HepG2 (cell line): ENCODE data around the gene NMNAT3. TPM values are rescaled to one million over a fixed set of nuclear protein-coding genes. Genes with fewer than 3 reads are reported as not detected.

Experiments used
- ATAC-seq: fragments of 200-7000 bp; cut with Tn5 transposase; 3 replicates; pipeline ENCODE4 v1.9.1; 2020; ENCODE audit warnings: mild to moderate bottlenecking, moderate library complexity
- BruUV-seq: library from RNA; stranded (reverse); fragments of 400-500 nt; replicated peaks from 2 replicates; lab custom pipeline; 2021; lab: Mats Ljungman, UMichigan
- CTCF ChIA-PET: fragments of 300-600 bp; formaldehyde crosslinking; extraction: SDS; loops from one replicate; lab custom pipeline; 2021; ENCODE audit warnings: low total read pairs, inconsistent platforms, low intra/inter-chr PET ratio; lab: Yijun Ruan, JAX
- POLR2A ChIA-PET: fragments of 350-600 bp; sonication (Branson Sonifier 250); formaldehyde crosslinking; loops from one replicate; lab custom pipeline; 2020; ENCODE audit warnings: antibody characterized with exemption, inconsistent platforms; lab: Yijun Ruan, JAX
- DNase-seq: peaks from one replicate; pipeline ENCODE4 v3.0.0-alpha.2; 2015; ENCODE audit warnings: low spot score
- FAIRE-seq: peaks from 3 replicates; lab custom pipeline; 2011; peaks lifted over from hg19 to GRCh38; lab: Jason Lieb, UNC
- H2AFZ ChIP-seq: one replicate; pipeline ENCODE4 v1.6.1; 2011; ENCODE audit warnings: low read length, inconsistent platforms
- H3K27ac ChIP-seq: fragments of 300-600 bp; 3 replicates; pipeline ENCODE4 v1.8.0; 2011; ENCODE audit warnings: mixed run types, mild to moderate bottlenecking, mixed read lengths, low read length, inconsistent platforms; ENCODE audit not compliant: insufficient read depth; ENCODE audit errors: extremely low read length
- H3K27me3 ChIP-seq, 2 experiments: fragments of 200-600 bp in 1 of 2; 2 replicates in 1 of 2; 3 replicates in 1 of 2; pipeline versions ENCODE4 v1.6.0 to v1.8.0; 2011; ENCODE audit warnings: low read length in 2 of 2, mild to moderate bottlenecking in 2 of 2, moderate library complexity in 2 of 2, inconsistent platforms in 1 of 2; ENCODE audit not compliant: insufficient read depth in 2 of 2, control insufficient read depth in 1 of 2
- H3K36me3 ChIP-seq, 2 experiments: fragments of 200-600 bp in 1 of 2; replicated peaks in 1 of 2; 2 replicates in 1 of 2; 3 replicates in 1 of 2; pipeline versions ENCODE4 v1.5.1 to v1.8.0; 2011; ENCODE audit warnings: low read length in 2 of 2, inconsistent platforms in 1 of 2; ENCODE audit not compliant: insufficient read depth in 2 of 2, control insufficient read depth in 1 of 2
- H3K4me1 ChIP-seq: 2 replicates; pipeline ENCODE4 v1.5.1; 2012; ENCODE audit warnings: low read length, inconsistent platforms; ENCODE audit not compliant: insufficient read depth
- H3K4me2 ChIP-seq: 2 replicates; pipeline ENCODE4 v1.6.0; 2011; ENCODE audit warnings: low read depth, low read length, inconsistent platforms
- H3K4me3 ChIP-seq, 3 experiments: fragments of 200-600 bp in 1 of 3; sonication (generic), shearing (Covaris generic) in 1 of 3; replicated peaks in 1 of 3; 2 replicates each; pipeline ENCODE4 v1.5.1; 2011 to 2016; ENCODE audit warnings: low read length in 3 of 3, inconsistent platforms in 2 of 3, low read depth in 2 of 3, mild to moderate bottlenecking in 2 of 3, control low read depth in 1 of 3, mixed read lengths in 1 of 3; ENCODE audit not compliant: insufficient read depth in 1 of 3
- H3K79me2 ChIP-seq: one replicate; pipeline ENCODE4 v1.6.1; 2011; ENCODE audit warnings: low read length, inconsistent platforms; ENCODE audit not compliant: insufficient read depth
- H3K9ac ChIP-seq: 2 replicates; pipeline ENCODE4 v1.6.0; 2011; ENCODE audit warnings: mild to moderate bottlenecking, low read depth, low read length, inconsistent platforms; ENCODE audit not compliant: insufficient read depth
- H3K9me3 ChIP-seq: 2 replicates; pipeline ENCODE4 v1.5.1; 2012; ENCODE audit warnings: mild to moderate bottlenecking, low read length
- H4K20me1 ChIP-seq: 2 replicates; pipeline ENCODE4 v1.6.0; 2011; ENCODE audit warnings: inconsistent platforms, mild to moderate bottlenecking, low read length, moderate library complexity; ENCODE audit not compliant: insufficient read depth
- DNMT3B ChIP-seq: conservative IDR thresholded peaks from 2 replicates; pipeline ENCODE4 v1.6.1; 2016; ENCODE audit warnings: missing biosample characterization, control low read depth
- DPF2 ChIP-seq: sonication (generic); formaldehyde crosslinking; IDR thresholded peaks from 2 replicates; pipeline ENCODE4 v1.4.0; 2020; ENCODE audit warnings: mild to moderate bottlenecking, low read depth, missing genetic modification reagents, borderline replicate concordance
- DR1 ChIP-seq: sonication (generic); formaldehyde crosslinking; IDR thresholded peaks from 2 replicates; pipeline ENCODE4 v1.8.0; 2021; ENCODE audit warnings: mild to moderate bottlenecking, missing genetic modification reagents, inconsistent platforms
- ETV5 ChIP-seq: IDR thresholded peaks from 2 replicates; pipeline ENCODE4 v1.6.1; 2018; ENCODE audit warnings: missing biosample characterization, missing genetic modification reagents, inconsistent platforms, borderline replicate concordance
- FOXP1 ChIP-seq, 2 experiments: fragments of 450-650 bp in 1 of 2; IDR thresholded peaks; 2 replicates each; pipeline ENCODE4 v1.6.1; 2017 to 2018; ENCODE audit warnings: antibody characterized with exemption in 1 of 2
- KAT8 ChIP-seq: IDR thresholded peaks from 2 replicates; pipeline ENCODE4 v1.6.1; 2016; ENCODE audit warnings: missing genetic modification reagents, missing compliant biosample characterization
- MBD4 ChIP-seq: IDR thresholded peaks from 2 replicates; pipeline ENCODE4 v1.6.1; 2012; ENCODE audit warnings: low read length, inconsistent platforms, borderline replicate concordance
- PRPF4 ChIP-seq: fragments of 200-400 bp; formaldehyde crosslinking; IDR thresholded peaks from 2 replicates; pipeline ENCODE4 v1.6.1; 2016; ENCODE audit warnings: low read length, low read depth; ENCODE audit not compliant: poor library complexity, severe bottlenecking
- RFXANK ChIP-seq: IDR thresholded peaks from 2 replicates; pipeline ENCODE4 v1.6.1; 2016
- TRIM24 ChIP-seq: sonication (generic); formaldehyde crosslinking; IDR thresholded peaks from 2 replicates; pipeline ENCODE4 v1.8.0; 2022; ENCODE audit warnings: mild to moderate bottlenecking, missing genetic modification reagents
- ZNF430 ChIP-seq: sonication (generic); formaldehyde crosslinking; IDR thresholded peaks from 2 replicates; pipeline ENCODE4 v1.9.0; 2021; ENCODE audit warnings: mild to moderate bottlenecking, missing genetic modification reagents
- ZNF446 ChIP-seq: sonication (generic); formaldehyde crosslinking; IDR thresholded peaks from 2 replicates; pipeline ENCODE4 v1.5.0; 2020; ENCODE audit warnings: mild to moderate bottlenecking, missing genetic modification reagents
- ZNF674 ChIP-seq: sonication (generic); formaldehyde crosslinking; IDR thresholded peaks from 2 replicates; pipeline ENCODE4 v1.5.0; 2020; ENCODE audit warnings: low read depth, mild to moderate bottlenecking, missing genetic modification reagents
- WGBS: methylation state at CpG from one replicate; pipeline ENCODE4 v1.1.6; 2017; ENCODE audit warnings: low lambda C conversion rate; 5-methylcytosine and 5-hydroxymethylcytosine counted together
- in situ Hi-C: cut with HindIII; loops from 2 replicates; pipeline ENCODE4 v1.10.0; 2017; ENCODE audit warnings: low pct_unique_long_range_greater_than_20kb; ENCODE audit not compliant: extremely low pct_ligation_motif_present
- intact Hi-C: fragments of 100-400 bp; cut with micrococcal nuclease; formaldehyde crosslinking; loops from one replicate; pipeline ENCODE4 v1.10.0; 2022; ENCODE audit not compliant: unreplicated experiment
- polyA plus RNA-seq, 8 experiments: library from polyadenylated mRNA; depleted of rRNA in 3 of 8; stranded (reverse) in 7 of 8; unstranded in 1 of 8; fragments of >200 nt; fragmentation: Illumina TruSeq in 4 of 8; extraction: Trizol in 4 of 8; gene quantifications; 2 replicates each; pipeline versions ENCODE4 v1.2.1 to v1.2.3, GENCODE V29; 2011 to 2016; ENCODE audit warnings: low read depth in 4 of 8, missing spikeins in 1 of 8, mixed read lengths in 1 of 8; ENCODE audit not compliant: insufficient read depth in 1 of 8
- total RNA-seq, 5 experiments: library from RNA; depleted of rRNA; stranded (reverse); fragments of >200 nt; fragmentation: Illumina TruSeq; extraction: Trizol; gene quantifications; 2 replicates each; pipeline ENCODE4 v1.2.3, GENCODE V29; 2016; ENCODE audit warnings: low read depth in 1 of 5
- TF ChIP-seq, protein P1 (sequence below): sonication (generic); formaldehyde crosslinking; IDR thresholded peaks from 2 replicates; pipeline ENCODE4 v1.4.0; 2020; ENCODE audit warnings: missing genetic modification reagents

NMNAT3 gene
- total and polyA plus RNA-seq, 2 of the 13 experiments (the other 11 are each of a cell fraction or from before 2014, with no cell fraction given), result 6.1 to 7.0 TPM

GRCh38 chr3:139517321-139518065 lies 160.3 kb downstream of the NMNAT3 start:
- no peak overlapping the region for H3K4me3 ChIP-seq
- H3K9me3 ChIP-seq, result no peaks in the 10 kb centered on the region
- in situ Hi-C loops, result no loop called here
- DNase-seq (no peak), FAIRE-seq (no peak), ATAC-seq (no peak)
- ChIA-PET CTCF (no interaction called here), POLR2A (no interaction called here)
- intact Hi-C loops, result no loop called here
- TF ChIP-seq FOXP1 (IDR thresholded peaks at IDR 0.05) (no peak), FOXP1 (CRISPR knock-in tag; IDR thresholded peaks at IDR 0.05) (no peak), TRIM24 (no peak), ZNF674 (CRISPR knock-in tag) (no peak), RFXANK (CRISPR knock-in tag) (no peak), DPF2 (CRISPR knock-in tag) (no peak), MBD4 (no peak), KAT8 (CRISPR knock-in tag) (no peak), ETV5 (CRISPR knock-in tag) (no peak), ZNF446 (CRISPR knock-in tag) (no peak), ZNF430 (no peak), DNMT3B (CRISPR knock-in tag) (no peak), DR1 (CRISPR knock-in tag) (no peak), PRPF4 (no peak)
- TF ChIP-seq, protein P1, sequence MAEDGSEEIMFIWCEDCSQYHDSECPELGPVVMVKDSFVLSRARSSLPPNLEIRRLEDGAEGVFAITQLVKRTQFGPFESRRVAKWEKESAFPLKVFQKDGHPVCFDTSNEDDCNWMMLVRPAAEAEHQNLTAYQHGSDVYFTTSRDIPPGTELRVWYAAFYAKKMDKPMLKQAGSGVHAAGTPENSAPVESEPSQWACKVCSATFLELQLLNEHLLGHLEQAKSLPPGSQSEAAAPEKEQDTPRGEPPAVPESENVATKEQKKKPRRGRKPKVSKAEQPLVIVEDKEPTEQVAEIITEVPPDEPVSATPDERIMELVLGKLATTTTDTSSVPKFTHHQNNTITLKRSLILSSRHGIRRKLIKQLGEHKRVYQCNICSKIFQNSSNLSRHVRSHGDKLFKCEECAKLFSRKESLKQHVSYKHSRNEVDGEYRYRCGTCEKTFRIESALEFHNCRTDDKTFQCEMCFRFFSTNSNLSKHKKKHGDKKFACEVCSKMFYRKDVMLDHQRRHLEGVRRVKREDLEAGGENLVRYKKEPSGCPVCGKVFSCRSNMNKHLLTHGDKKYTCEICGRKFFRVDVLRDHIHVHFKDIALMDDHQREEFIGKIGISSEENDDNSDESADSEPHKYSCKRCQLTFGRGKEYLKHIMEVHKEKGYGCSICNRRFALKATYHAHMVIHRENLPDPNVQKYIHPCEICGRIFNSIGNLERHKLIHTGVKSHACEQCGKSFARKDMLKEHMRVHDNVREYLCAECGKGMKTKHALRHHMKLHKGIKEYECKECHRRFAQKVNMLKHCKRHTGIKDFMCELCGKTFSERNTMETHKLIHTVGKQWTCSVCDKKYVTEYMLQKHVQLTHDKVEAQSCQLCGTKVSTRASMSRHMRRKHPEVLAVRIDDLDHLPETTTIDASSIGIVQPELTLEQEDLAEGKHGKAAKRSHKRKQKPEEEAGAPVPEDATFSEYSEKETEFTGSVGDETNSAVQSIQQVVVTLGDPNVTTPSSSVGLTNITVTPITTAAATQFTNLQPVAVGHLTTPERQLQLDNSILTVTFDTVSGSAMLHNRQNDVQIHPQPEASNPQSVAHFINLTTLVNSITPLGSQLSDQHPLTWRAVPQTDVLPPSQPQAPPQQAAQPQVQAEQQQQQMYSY (CRISPR knock-in tag), result no peak
- no peaks in the 10 kb centered on the region for H3K36me3 ChIP-seq
- WGBS, result 77% methylated on average over 5 of the region's 5 CpGs
- no peak overlapping the region for H3K4me2 ChIP-seq
- H4K20me1 ChIP-seq, result no peaks in the 10 kb centered on the region
- H3K79me2 ChIP-seq, result no peaks in the 10 kb centered on the region
- H3K27me3 ChIP-seq, result no peaks in the 10 kb centered on the region
- BruUV-seq, result no TSS peak
- H3K9ac ChIP-seq, result no peak overlapping the region
- no peak overlapping the region for H2AFZ ChIP-seq
- no peak overlapping the region for H3K27ac ChIP-seq
- no peaks in the 10 kb centered on the region for H3K4me1 ChIP-seq
